Endodermal cell (in vitro differentiated cells): ENCODE measurements around the gene SLC7A9. TPM values are rescaled to one million over a fixed set of nuclear protein-coding genes. Genes with fewer than 3 reads are reported as not detected.
A peak's percentile ranks its signal among the peaks of the same experiment; 100 is the strongest.

Source experiments
- DNase-seq: peaks from one replicate; pipeline ENCODE4 v3.0.0-alpha.2; 2017
- H3K27ac ChIP-seq: 2 replicates; pipeline ENCODE4 v1.5.1; 2013; ENCODE audit warnings: mild to moderate bottlenecking, low read depth, low read length, moderate library complexity
- H3K27me3 ChIP-seq: 2 replicates; pipeline ENCODE4 v1.6.1; 2013; ENCODE audit warnings: mild to moderate bottlenecking, low read length, moderate library complexity; ENCODE audit not compliant: insufficient read depth, control insufficient read depth, poor library complexity, severe bottlenecking
- H3K36me3 ChIP-seq: 2 replicates; pipeline ENCODE4 v1.7.0; 2013; ENCODE audit warnings: mild to moderate bottlenecking, low read length, moderate library complexity; ENCODE audit not compliant: control insufficient read depth, insufficient read depth
- H3K4me1 ChIP-seq: one replicate; pipeline ENCODE4 v1.7.0; 2013; ENCODE audit warnings: low read length; ENCODE audit not compliant: control insufficient read depth, insufficient read depth
- H3K4me3 ChIP-seq: 2 replicates; pipeline ENCODE4 v1.5.1; 2013; ENCODE audit warnings: mild to moderate bottlenecking, low read length, moderate library complexity
- H3K9ac ChIP-seq: 2 replicates; pipeline ENCODE4 v1.6.1; 2013; ENCODE audit warnings: mild to moderate bottlenecking, low read length, moderate library complexity; ENCODE audit not compliant: poor library complexity, severe bottlenecking; ENCODE audit errors: extremely low read depth
- H3K9me3 ChIP-seq: 2 replicates; pipeline ENCODE4 v1.6.1; 2013; ENCODE audit warnings: mild to moderate bottlenecking, low read length, moderate library complexity; ENCODE audit not compliant: control insufficient read depth
- H3K27ac Mint-ChIP-seq: 2 replicates; pipeline ENCODE4 v1.8.0; 2020; ENCODE audit warnings: mixed read lengths
- H3K27me3 Mint-ChIP-seq: 2 replicates; pipeline ENCODE4 v1.8.0; 2021; ENCODE audit warnings: mild to moderate bottlenecking, mixed read lengths; ENCODE audit not compliant: insufficient read depth
- H3K36me3 Mint-ChIP-seq: 2 replicates; pipeline ENCODE4 v1.8.0; 2020; ENCODE audit warnings: low read depth, mixed read lengths
- H3K4me1 Mint-ChIP-seq: 2 replicates; pipeline ENCODE4 v1.8.0; 2020; ENCODE audit warnings: mixed read lengths
- H3K4me3 Mint-ChIP-seq: 2 replicates; pipeline ENCODE4 v1.8.0; 2020; ENCODE audit warnings: mild to moderate bottlenecking, moderate library complexity, mixed read lengths
- H3K9me3 Mint-ChIP-seq: 2 replicates; pipeline ENCODE4 v1.8.0; 2020; ENCODE audit warnings: mild to moderate bottlenecking, mixed read lengths
- CTCF ChIP-seq: fragments of 200-600 bp; sonication (generic); conservative IDR thresholded peaks from 2 replicates; pipeline ENCODE4 v1.5.0; 2021; ENCODE audit warnings: antibody characterized with exemption, mild to moderate bottlenecking
- WGBS, 2 experiments: methylation state at CpG; one replicate each; pipeline versions ENCODE4 v1.1.5 to v1.1.7; 2013; ENCODE audit warnings: missing lambda C conversion rate in 2 of 2, mixed read lengths in 1 of 2; ENCODE audit not compliant: insufficient coverage in 1 of 2, insufficient read length in 1 of 2; 5-methylcytosine and 5-hydroxymethylcytosine counted together
- total RNA-seq, 2 donors: library from RNA; stranded (reverse); fragmentation: NEBNext Ultra II Directional in 1 of 2; extraction: Animal tissue kit (Norgen Biotek cat#: 25700) in 1 of 2; gene quantifications; 2 replicates in 1 of 2; 3 replicates in 1 of 2; pipeline ENCODE4 v1.2.1, GENCODE V29; 2021

SLC7A9 gene
- total RNA-seq, 2 donors from 2014 or later, result 0.18 TPM; not detected in 1

GRCh38 chr19:32908641-32909190 lies 39.1 kb upstream of the SLC7A9 start:
- H3K9me3 ChIP-seq, result peaks cover 13% of the 10 kb centered on the region
- H3K27me3 ChIP-seq, result no peaks in the 10 kb centered on the region
- no peak for DNase-seq
- Mint-ChIP-seq H3K36me3 (peaks cover 49% of the 10 kb centered on the region), H3K4me3 (no peak overlapping the region), H3K4me1 (no peaks in the 10 kb centered on the region), H3K27ac (no peak overlapping the region), H3K9me3 (peaks cover 4% of the 10 kb centered on the region), H3K27me3 (no peaks in the 10 kb centered on the region)
- no peaks in the 10 kb centered on the region for H3K4me1 ChIP-seq
- H3K4me3 ChIP-seq, result no peak overlapping the region
- H3K27ac ChIP-seq, result no peak overlapping the region
- no peak overlapping the region for H3K9ac ChIP-seq
- no peak for TF ChIP-seq CTCF
- 94% methylated on average over 5 to 7 of the region's 7 CpGs for WGBS, 2 experiments
- H3K36me3 ChIP-seq, result peaks cover 40% of the 10 kb centered on the region

- 71 to 75% methylated on average over 6 to 7 of the region's 7 CpGs for WGBS, 2 experiments
- H3K27me3 ChIP-seq, result no peaks in the 10 kb centered on the region
- no peaks in the 10 kb centered on the region for H3K4me1 ChIP-seq
- H3K9me3 ChIP-seq, result peaks cover 13% of the 10 kb centered on the region
- Mint-ChIP-seq H3K9me3 (peaks cover 4% of the 10 kb centered on the region), H3K27me3 (no peaks in the 10 kb centered on the region), H3K27ac (peak overlapping the region; percentile 31), H3K36me3 (peaks cover 45% of the 10 kb centered on the region), H3K4me1 (peaks cover 5% of the 10 kb centered on the region), H3K4me3 (no peak overlapping the region)
- H3K9ac ChIP-seq, result no peak overlapping the region
- no peak overlapping the region for H3K27ac ChIP-seq
- peak; percentile 61 for DNase-seq
- H3K4me3 ChIP-seq, result no peak overlapping the region
- H3K36me3 ChIP-seq, result peaks cover 26% of the 10 kb centered on the region
- no peak for TF ChIP-seq CTCF
These were observed 32.9 kb upstream of the SLC7A9 start for GRCh38 chr19:32902448-32902847.

- no peak for TF ChIP-seq CTCF
- peaks cover 13% of the 10 kb centered on the region for H3K9me3 ChIP-seq
- H3K9ac ChIP-seq, result no peak overlapping the region
- 82 to 84% methylated on average over 5 of the region's 5 CpGs for WGBS, 2 experiments
- no peak for DNase-seq
- H3K4me1 Mint-ChIP-seq, result peaks cover 5% of the 10 kb centered on the region
- H3K4me3 ChIP-seq, result no peak overlapping the region
- no peaks in the 10 kb centered on the region for H3K27me3 Mint-ChIP-seq
- no peak overlapping the region for H3K4me3 Mint-ChIP-seq
- H3K27ac Mint-ChIP-seq, result no peak overlapping the region
- peaks cover 44% of the 10 kb centered on the region for H3K36me3 Mint-ChIP-seq
- H3K27me3 ChIP-seq, result no peaks in the 10 kb centered on the region
- no peaks in the 10 kb centered on the region for H3K4me1 ChIP-seq
- H3K36me3 ChIP-seq, result peaks cover 19% of the 10 kb centered on the region
- H3K27ac ChIP-seq, result no peak overlapping the region
- peaks cover 4% of the 10 kb centered on the region for H3K9me3 Mint-ChIP-seq
These were observed 32.1 kb upstream of the SLC7A9 start for GRCh38 chr19:32901504-32902161.
